Panc1 (cell line): Measurements from ENCODE around the gene MAST4. TPM values are rescaled to one million over a fixed set of nuclear protein-coding genes. Genes with fewer than 3 reads are reported as not detected.

Experiments
- ATAC-seq: fragments of 200-7000 bp; cut with Tn5 transposase; 2 replicates; pipeline ENCODE4 v1.9.1; 2020; ENCODE audit warnings: mild to moderate bottlenecking, moderate library complexity
- BruUV-seq: library from RNA; stranded (reverse); fragments of 400-500 nt; replicated peaks from 2 replicates; lab custom pipeline; 2021; lab: Mats Ljungman, UMichigan
- CTCF ChIA-PET: fragments of 300-600 bp; sonication (Branson Sonifier 250); formaldehyde crosslinking; loops from one replicate; lab custom pipeline; 2022; ENCODE audit warnings: antibody characterized with exemption; lab: Charles Lee
- POLR2A ChIA-PET: fragments of 300-600 bp; sonication (Branson Sonifier 250); formaldehyde crosslinking; loops from one replicate; lab custom pipeline; 2022; ENCODE audit warnings: antibody characterized with exemption; lab: Charles Lee
- DNase-seq: peaks from one replicate; pipeline ENCODE4 v3.0.0-alpha.2; 2010; ENCODE audit warnings: low read depth, low spot score
- H3K27ac ChIP-seq: 2 replicates; pipeline ENCODE4 v1.5.1; 2011; ENCODE audit warnings: mild to moderate bottlenecking, low read length, inconsistent platforms
- H3K27me3 ChIP-seq: fragments of 200-500 bp; sonication (Bioruptor generic); 2 replicates; pipeline ENCODE4 v1.6.0; 2014; ENCODE audit warnings: low read length, inconsistent platforms; ENCODE audit not compliant: control insufficient read depth, insufficient read depth
- H3K36me3 ChIP-seq: fragments of 200-500 bp; sonication (Bioruptor generic); 2 replicates; pipeline ENCODE4 v1.5.1; 2014; ENCODE audit warnings: inconsistent platforms, mild to moderate bottlenecking, low read length, moderate library complexity; ENCODE audit not compliant: control insufficient read depth, insufficient read depth
- H3K4me1 ChIP-seq: 2 replicates; pipeline ENCODE4 v1.5.1; 2011; ENCODE audit warnings: inconsistent platforms, mild to moderate bottlenecking, low read length, moderate library complexity; ENCODE audit not compliant: control insufficient read depth, insufficient read depth
- H3K4me3 ChIP-seq, 2 experiments: 2 replicates each; pipeline ENCODE4 v1.5.1; 2011 to 2012; ENCODE audit warnings: low read depth in 2 of 2, low read length in 2 of 2, mild to moderate bottlenecking in 2 of 2, inconsistent platforms in 1 of 2, moderate library complexity in 1 of 2
- H3K9me3 ChIP-seq: fragments of 200-500 bp; sonication (Bioruptor generic); 2 replicates; pipeline ENCODE4 v1.5.1; 2014; ENCODE audit warnings: low read depth, mild to moderate bottlenecking, inconsistent platforms, low read length, moderate library complexity; ENCODE audit not compliant: control insufficient read depth, insufficient read depth
- CTCF ChIP-seq: fragments of 450-650 bp; IDR thresholded peaks from 2 replicates; pipeline ENCODE4 v1.5.1; 2017; ENCODE audit warnings: mild to moderate bottlenecking
- POLR2AphosphoS5 ChIP-seq: IDR thresholded peaks from 2 replicates; pipeline ENCODE4 v1.6.1; 2012; ENCODE audit warnings: mild to moderate bottlenecking, low read depth, low read length, moderate library complexity
- REST ChIP-seq, 2 experiments: IDR thresholded peaks; 2 replicates each; pipeline ENCODE4 v1.6.1; 2011 to 2012; ENCODE audit warnings: low read depth in 2 of 2, control low read depth in 1 of 2, low read length in 1 of 2, mild to moderate bottlenecking in 1 of 2, moderate library complexity in 1 of 2; ENCODE audit not compliant: insufficient read depth in 1 of 2
- SIN3A ChIP-seq: IDR thresholded peaks from 2 replicates; pipeline ENCODE4 v1.6.1; 2012; ENCODE audit warnings: low read depth, mild to moderate bottlenecking, low read length, moderate library complexity, borderline replicate concordance; ENCODE audit not compliant: insufficient read depth
- TCF7L2 ChIP-seq: IDR thresholded peaks from 2 replicates; pipeline ENCODE4 v1.6.1; 2011; ENCODE audit warnings: mild to moderate bottlenecking, low read depth, low read length, inconsistent platforms
- in situ Hi-C: cut with HindIII; loops from 2 replicates; pipeline ENCODE4 v1.10.0; 2016; ENCODE audit warnings: low sequenced_read_pairs, low pct_unique_long_range_greater_than_20kb
- intact Hi-C: fragments of 100-400 bp; cut with micrococcal nuclease; formaldehyde crosslinking; loops from one replicate; pipeline ENCODE4 v1.10.0; 2022; ENCODE audit not compliant: unreplicated experiment
- total RNA-seq: library from RNA; stranded (reverse); gene quantifications from one replicate; pipeline ENCODE4 v1.2.1, GENCODE V29; 2021; ENCODE audit not compliant: unreplicated experiment

Gene MAST4
- total RNA-seq, 1 experiment from 2014 or later = 1.8 TPM

- TF ChIP-seq REST (IDR thresholded peaks at IDR 0.05; ENCODE audit: insufficient read depth in 1 of 2, low read depth in 2 of 2, low read length in 1 of 2) (no peak), SIN3A (no peak), POLR2AphosphoS5 (no peak), TCF7L2 (no peak), CTCF (no peak)
- DNase-seq (no peak), ATAC-seq (no peak)
- Histone ChIP-seq H3K27me3 (no peaks in the 10 kb centered on the region), H3K4me3 (no peak overlapping the region), H3K9me3 (no peaks in the 10 kb centered on the region), H3K36me3 (no peaks in the 10 kb centered on the region), H3K4me1 (no peaks in the 10 kb centered on the region), H3K27ac (no peak overlapping the region)
- in situ Hi-C loops = no loop called here
- intact Hi-C loops = no loop called here
- no TSS peak for BruUV-seq
- ChIA-PET CTCF (no interaction called here), POLR2A (no interaction called here)
These were observed 596.7 kb downstream of the MAST4 start for GRCh38 chr5:67192719-67193438.

- intact Hi-C loops = no loop called here
- H3K9me3 ChIP-seq = no peaks in the 10 kb centered on the region
- no peaks in the 10 kb centered on the region for H3K36me3 ChIP-seq
- BruUV-seq = no TSS peak
- TF ChIP-seq SIN3A (no peak), CTCF (no peak), TCF7L2 (no peak), REST (IDR thresholded peaks at IDR 0.05; ENCODE audit: insufficient read depth in 1 of 2, low read depth in 2 of 2, low read length in 1 of 2) (no peak), POLR2AphosphoS5 (no peak)
- no peak overlapping the region for H3K4me3 ChIP-seq
- DNase-seq (no peak), ATAC-seq (no peak)
- H3K27me3 ChIP-seq = no peaks in the 10 kb centered on the region
- no peak overlapping the region for H3K27ac ChIP-seq
- H3K4me1 ChIP-seq = no peaks in the 10 kb centered on the region
- ChIA-PET POLR2A (no interaction called here), CTCF (no interaction called here)
- in situ Hi-C loops = no loop called here
These were observed 597.2 kb downstream of the MAST4 start for GRCh38 chr5:67193439-67193807.
